HPDE6-E6E7 (cell line): ENCODE results near the gene WDR27.
"Not testable (repeated sequence)": the region's sequence is repeated elsewhere in the genome, so short reads cannot be mapped to it uniquely, and the experiment has no call there.

Experiments used
- DNase-seq: peaks from one replicate; pipeline ENCODE4 v3.0.0; 2011; ENCODE audit warnings: missing footprints; ENCODE audit errors: extremely low spot score

The WDR27 gene

GRCh38 chr6:169639653-169640278 is 62.1 kb downstream of the WDR27 start:
- no peak for DNase-seq

GRCh38 chr6:169638915-169639314 is 62.9 kb downstream of the WDR27 start:
- no peak for DNase-seq

- DNase-seq: no peak
Measured at GRCh38 chr6:169638388-169638787, 63.4 kb downstream of the WDR27 start.

- no peak for DNase-seq
Measured at GRCh38 chr6:169635345-169635744, 66.5 kb downstream of the WDR27 start.

- no peak for DNase-seq
Measured at GRCh38 chr6:169632841-169633240, 69.0 kb downstream of the WDR27 start.

- DNase-seq: no peak
Measured at GRCh38 chr6:169629256-169629655, 72.6 kb downstream of the WDR27 start.

GRCh38 chr6:169627736-169628607 is 73.9 kb downstream of the WDR27 start:
- DNase-seq: no peak

GRCh38 chr6:169626649-169627048 is 75.2 kb downstream of the WDR27 start:
- DNase-seq: no peak

GRCh38 chr6:169626169-169626568 is 75.7 kb downstream of the WDR27 start:
- DNase-seq: no peak

GRCh38 chr6:169625376-169625775 is 76.5 kb downstream of the WDR27 start:
- no peak for DNase-seq

- DNase-seq: no peak
Measured at GRCh38 chr6:169624785-169625184, 77.0 kb downstream of the WDR27 start.

GRCh38 chr6:169623975-169624374 is 77.9 kb downstream of the WDR27 start:
- no peak for DNase-seq

- no peak for DNase-seq
Measured at GRCh38 chr6:169623343-169623742, 78.5 kb downstream of the WDR27 start.

- DNase-seq: no peak
Measured at GRCh38 chr6:169622618-169623017, 79.2 kb downstream of the WDR27 start.

GRCh38 chr6:169621311-169621710 is 80.5 kb downstream of the WDR27 start:
- DNase-seq: no peak

- no peak for DNase-seq
Measured at GRCh38 chr6:169620171-169621130, 81.4 kb downstream of the WDR27 start.

- no peak for DNase-seq
Measured at GRCh38 chr6:169619650-169620049, 82.2 kb downstream of the WDR27 start.

- DNase-seq: peak; percentile 25
Measured at GRCh38 chr6:169618526-169619490, 83.0 kb downstream of the WDR27 start.

GRCh38 chr6:169617562-169617961 is 84.3 kb downstream of the WDR27 start:
- no peak for DNase-seq

- DNase-seq: not testable (repeated sequence)
Measured at GRCh38 chr6:169608609-169609008, 93.2 kb downstream of the WDR27 start.

- DNase-seq: no peak
Measured at GRCh38 chr6:169604076-169604475, 97.8 kb downstream of the WDR27 start.
